CD4-positive, alpha-beta T cell treated with Interleukin-12 subunit alpha and Interleukin-12 subunit beta, for 1 hour (primary cell): ENCODE results near the gene EPDR1.
"Not testable (repeated sequence)": the region's sequence is repeated elsewhere in the genome, so short reads cannot be mapped to it uniquely, and the experiment has no call there.

ENCODE experiments used
- DNase-seq: peaks from one replicate; pipeline ENCODE4 v3.0.0-alpha.2; 2020

The EPDR1 gene

GRCh38 chr7:37930226-37930948 is 9.9 kb downstream of the EPDR1 start:
- no peak for DNase-seq

GRCh38 chr7:37932543-37932942 is 12.1 kb downstream of the EPDR1 start:
- DNase-seq, result no peak

GRCh38 chr7:37933018-37933566 is 12.7 kb downstream of the EPDR1 start:
- no peak for DNase-seq

- no peak for DNase-seq
These were observed 22.6 kb downstream of the EPDR1 start for GRCh38 chr7:37942934-37943610.

- no peak for DNase-seq
These were observed 23.7 kb downstream of the EPDR1 start for GRCh38 chr7:37943905-37944736.

- no peak for DNase-seq
These were observed 24.3 kb downstream of the EPDR1 start for GRCh38 chr7:37944737-37945054.

GRCh38 chr7:37945336-37945735 is 24.9 kb downstream of the EPDR1 start:
- no peak for DNase-seq

GRCh38 chr7:37947138-37947940 is 26.9 kb downstream of the EPDR1 start:
- no peak for DNase-seq

GRCh38 chr7:37947941-37948210 is 27.4 kb downstream of the EPDR1 start:
- DNase-seq, result no peak

- DNase-seq, result no peak
These were observed 31.8 kb downstream of the EPDR1 start for GRCh38 chr7:37952240-37952639.

GRCh38 chr7:37954217-37954616 is 33.8 kb downstream of the EPDR1 start:
- not testable (repeated sequence) for DNase-seq

GRCh38 chr7:37956791-37957190 is 36.4 kb downstream of the EPDR1 start:
- no peak for DNase-seq

- DNase-seq, result no peak
These were observed 37.0 kb downstream of the EPDR1 start for GRCh38 chr7:37957221-37957970.

- no peak for DNase-seq
These were observed 40.0 kb downstream of the EPDR1 start for GRCh38 chr7:37960483-37960882.

GRCh38 chr7:37961251-37961650 is 40.8 kb downstream of the EPDR1 start:
- DNase-seq, result no peak

GRCh38 chr7:37964196-37964595 is 43.8 kb downstream of the EPDR1 start:
- DNase-seq, result no peak

GRCh38 chr7:37970211-37970610 is 49.8 kb downstream of the EPDR1 start:
- DNase-seq, result no peak

- DNase-seq, result no peak
These were observed 51.1 kb downstream of the EPDR1 start for GRCh38 chr7:37971491-37971890.

GRCh38 chr7:37973915-37974314 is 53.5 kb downstream of the EPDR1 start:
- DNase-seq, result no peak

- no peak for DNase-seq
These were observed 54.3 kb downstream of the EPDR1 start for GRCh38 chr7:37974711-37975110.

GRCh38 chr7:37977243-37977642 is 56.8 kb downstream of the EPDR1 start:
- DNase-seq, result no peak

GRCh38 chr7:37981664-37982063 is 61.2 kb downstream of the EPDR1 start:
- DNase-seq, result no peak
